ENCODE data around the gene TSPAN18.

Gene TSPAN18

GRCh38 chr11:44904261-44905020 is 177.7 kb downstream of the TSPAN18 start:
- DNase-seq: no peak

GRCh38 chr11:44905131-44905866 is 178.5 kb downstream of the TSPAN18 start:
- DNase-seq: no peak

GRCh38 chr11:44906649-44907048 is 179.9 kb downstream of the TSPAN18 start:
- DNase-seq: no peak

DNA sequence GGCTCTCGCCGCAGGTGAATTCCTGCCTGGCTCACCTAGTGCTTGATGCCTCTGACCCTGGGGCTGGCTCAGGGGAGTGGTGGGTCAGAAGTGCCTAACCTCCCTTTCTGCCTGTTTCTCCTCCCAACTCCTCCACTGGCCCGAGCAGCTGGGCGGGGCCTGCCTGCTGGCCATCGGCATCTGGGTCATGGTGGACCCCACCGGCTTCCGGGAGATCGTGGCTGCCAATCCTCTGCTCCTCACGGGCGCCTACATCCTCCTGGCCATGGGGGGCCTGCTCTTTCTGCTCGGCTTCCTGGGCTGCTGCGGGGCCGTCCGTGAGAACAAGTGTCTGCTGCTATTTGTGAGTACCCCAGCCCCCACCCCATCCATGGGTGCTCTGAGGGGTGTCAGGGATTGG is 182.8 kb downstream of the TSPAN18 start:
- DNase-seq: no peak

DNA sequence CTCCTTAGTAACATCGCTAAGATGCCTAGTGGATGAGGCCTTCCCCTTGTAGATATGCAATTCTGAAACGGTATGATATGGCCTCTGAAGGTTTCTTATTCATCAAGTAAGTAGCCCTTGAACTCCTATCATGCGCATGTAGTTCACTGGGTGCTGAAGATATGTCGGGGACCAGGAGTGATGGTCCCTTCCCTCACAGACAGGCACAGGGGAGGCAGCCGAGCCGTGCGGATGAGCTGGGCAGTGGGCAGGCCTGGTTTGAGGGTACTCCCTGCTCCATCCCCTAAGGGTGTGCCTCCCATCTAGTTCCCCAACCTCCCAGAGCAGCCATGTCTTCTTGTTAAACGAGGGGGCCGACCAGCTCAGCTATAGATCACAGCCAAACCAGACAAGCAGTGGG is 183.8 kb downstream of the TSPAN18 start:
- DNase-seq: no peak

GRCh38 chr11:44911029-44911814 is 184.5 kb downstream of the TSPAN18 start:
- peak; percentile 93 for DNase-seq

DNA sequence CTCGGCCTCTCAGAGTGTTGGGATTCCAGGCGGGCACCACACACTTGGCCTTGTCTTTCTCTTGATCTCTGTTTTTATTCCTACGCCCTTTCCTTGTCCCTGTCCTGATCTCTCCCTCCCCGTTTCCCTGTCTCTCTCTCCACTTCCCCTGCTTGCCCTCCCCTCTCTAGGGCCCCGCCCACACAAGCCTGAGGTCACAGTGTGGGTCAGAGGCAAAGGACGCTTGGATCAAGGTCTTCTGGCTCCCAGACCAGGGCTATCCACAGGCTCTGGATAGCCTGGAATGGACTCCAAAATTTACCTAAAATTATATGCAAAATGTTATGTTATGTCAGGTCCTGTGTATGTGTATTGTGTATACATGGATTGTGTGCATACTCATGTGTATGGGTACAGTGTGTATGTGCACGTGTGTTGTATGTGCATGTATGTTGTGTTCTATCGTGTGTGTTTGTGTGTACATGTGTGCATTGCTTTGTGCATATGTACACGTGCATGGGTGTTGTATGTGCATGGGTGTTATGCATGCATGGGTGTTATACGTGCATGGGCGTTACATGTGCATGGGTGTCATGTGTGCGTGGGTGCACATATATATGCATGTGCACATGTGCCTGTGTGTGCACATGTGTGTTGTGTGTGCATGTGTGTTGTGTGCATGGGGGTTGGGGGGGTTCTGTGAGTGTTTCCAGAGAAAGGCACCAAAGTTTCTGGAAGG is 185.7 kb downstream of the TSPAN18 start:
- no peak for DNase-seq

DNA sequence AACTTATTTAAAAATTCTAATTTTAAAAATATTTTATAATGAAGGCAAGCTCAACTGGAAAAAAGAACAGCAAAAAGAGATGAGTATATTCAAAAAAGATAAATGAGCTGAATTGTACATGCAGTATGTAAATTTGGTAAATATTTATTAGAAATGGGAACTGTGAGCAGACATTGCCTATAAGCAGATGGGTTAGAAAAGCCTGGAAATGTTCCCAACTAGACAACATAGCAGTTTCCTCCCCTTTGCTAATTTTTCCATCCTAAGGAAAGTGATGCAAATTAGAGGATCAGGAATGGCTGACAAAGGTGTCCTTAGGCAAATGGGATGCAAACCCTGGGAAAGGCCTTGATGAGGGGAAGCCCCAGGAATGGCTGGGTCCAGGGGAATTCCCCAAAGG is 186.7 kb downstream of the TSPAN18 start:
- DNase-seq: no peak

DNA sequence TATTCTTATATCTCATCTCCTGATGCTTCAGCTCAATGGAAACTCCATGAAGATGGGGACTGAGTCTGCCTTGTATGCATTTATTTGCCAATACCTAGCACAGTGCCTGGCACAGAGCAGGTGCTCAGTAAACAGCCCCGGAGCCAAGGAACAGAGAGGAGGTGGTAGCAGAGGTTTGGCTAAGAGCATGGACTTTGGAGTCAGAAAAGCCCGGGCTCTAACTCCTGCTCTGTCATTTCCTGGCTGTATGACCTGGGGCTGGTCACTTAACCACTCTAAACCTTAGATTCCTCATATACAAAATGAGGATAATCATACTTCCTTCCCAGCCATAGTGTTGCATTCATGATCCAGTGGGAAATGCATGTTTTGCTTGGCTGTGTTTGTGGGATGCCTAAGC is 187.3 kb downstream of the TSPAN18 start:
- no peak for DNase-seq

DNA sequence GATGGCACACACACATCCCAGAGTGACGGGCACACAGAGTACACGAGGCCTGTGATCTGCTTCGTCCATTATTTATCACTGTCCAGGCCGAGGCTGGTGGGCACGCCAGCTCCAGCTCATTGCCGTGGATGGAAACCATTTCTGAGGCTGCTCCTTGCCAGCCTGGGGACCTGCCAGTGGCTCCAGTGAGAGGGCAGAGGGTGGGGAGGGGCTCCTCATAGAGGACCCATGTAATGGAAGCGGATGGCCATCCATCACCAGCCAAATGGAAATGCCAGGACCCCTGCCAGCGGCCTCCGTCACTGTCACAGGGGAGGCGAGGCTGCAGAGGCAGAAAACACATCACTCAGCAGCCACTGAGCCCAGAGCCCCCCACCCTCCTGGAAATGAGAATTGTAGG is 188.2 kb downstream of the TSPAN18 start:
- no peak for DNase-seq

DNA sequence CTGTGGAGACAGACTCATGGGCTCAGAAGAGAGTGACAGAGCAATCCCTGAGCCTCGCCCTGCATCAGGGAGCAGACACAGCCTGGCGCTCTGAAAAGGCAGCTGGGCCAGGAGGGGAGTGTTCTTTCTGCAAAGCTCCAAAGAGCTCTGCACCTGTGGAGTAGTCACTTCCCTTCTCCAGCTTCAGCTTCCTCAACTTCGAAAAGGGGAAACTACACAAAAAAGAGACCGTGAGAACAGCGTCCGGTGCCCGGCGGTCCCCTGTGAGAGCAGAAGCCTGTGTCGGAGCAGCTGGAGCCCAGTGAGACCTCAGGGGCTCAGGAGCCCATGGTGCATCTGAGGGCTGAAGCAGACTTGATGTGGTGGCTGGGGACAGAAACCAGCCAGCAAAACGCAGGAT is 188.9 kb downstream of the TSPAN18 start:
- no peak for DNase-seq

DNA sequence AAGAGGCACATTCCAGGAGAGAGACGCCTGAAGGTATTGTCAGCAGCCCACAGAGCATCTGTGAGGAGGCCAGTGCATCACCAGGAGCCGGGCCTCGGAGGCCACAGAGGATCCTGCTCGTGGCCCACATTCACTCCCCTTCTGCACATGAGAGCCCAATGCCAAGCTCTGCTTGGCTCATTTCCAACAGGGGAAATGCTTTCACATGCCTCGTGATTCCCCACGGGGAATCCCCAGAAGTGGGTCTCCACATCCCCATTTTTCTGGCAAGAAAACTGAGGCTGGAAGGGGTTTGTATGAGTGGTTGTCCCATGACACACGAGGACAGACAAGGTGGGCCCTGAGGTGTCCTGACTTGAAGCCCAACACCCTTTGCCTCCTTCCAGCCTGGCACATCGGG is 189.6 kb downstream of the TSPAN18 start:
- DNase-seq: no peak

DNA sequence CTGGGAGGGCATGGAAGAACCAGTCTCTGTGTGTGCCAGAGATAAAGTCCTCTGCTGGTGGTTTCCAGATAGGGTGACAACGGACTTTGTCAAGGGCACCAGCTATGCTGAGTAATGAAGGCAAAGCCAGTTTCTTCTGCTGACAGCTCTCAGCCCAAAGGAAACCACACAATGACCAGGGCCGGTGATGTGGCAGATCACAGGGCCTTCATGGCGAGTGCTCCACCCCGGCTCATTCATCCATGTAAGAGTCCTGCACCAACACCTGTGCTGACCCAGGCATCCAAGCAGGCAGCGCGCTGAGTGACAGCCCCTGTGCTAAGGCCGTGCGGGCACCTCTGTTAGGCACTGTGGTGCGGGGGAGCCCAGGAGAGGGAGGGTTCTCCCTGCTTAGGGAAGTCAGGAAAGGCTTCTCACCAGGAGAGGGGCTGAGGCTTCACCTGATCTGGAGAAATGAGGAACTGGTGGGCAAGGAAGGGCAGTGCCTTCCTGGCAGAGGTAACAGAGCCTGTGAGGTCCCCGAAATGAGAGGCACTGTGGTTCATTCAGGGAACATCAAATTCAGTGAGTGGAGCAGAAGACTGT is 190.1 kb downstream of the TSPAN18 start:
- DNase-seq: no peak

DNA sequence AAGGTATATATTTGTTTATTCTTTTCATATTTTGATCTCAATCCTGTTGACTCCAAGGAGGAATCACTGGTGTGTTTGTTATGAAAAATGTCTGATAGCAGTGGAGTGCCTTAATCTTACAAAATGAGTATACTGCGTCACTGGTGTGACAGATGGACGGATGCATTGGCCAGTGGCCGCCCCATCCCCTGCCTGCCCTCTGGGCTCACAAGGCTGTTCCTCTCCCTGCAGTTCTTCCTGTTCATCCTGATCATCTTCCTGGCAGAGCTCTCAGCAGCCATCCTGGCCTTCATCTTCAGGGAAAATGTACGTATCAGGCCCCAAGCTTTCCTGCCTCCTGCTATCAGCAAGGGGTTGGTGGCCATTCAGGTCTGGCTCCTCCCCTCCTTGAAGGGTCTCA is 191.0 kb downstream of the TSPAN18 start:
- DNase-seq: no peak

DNA sequence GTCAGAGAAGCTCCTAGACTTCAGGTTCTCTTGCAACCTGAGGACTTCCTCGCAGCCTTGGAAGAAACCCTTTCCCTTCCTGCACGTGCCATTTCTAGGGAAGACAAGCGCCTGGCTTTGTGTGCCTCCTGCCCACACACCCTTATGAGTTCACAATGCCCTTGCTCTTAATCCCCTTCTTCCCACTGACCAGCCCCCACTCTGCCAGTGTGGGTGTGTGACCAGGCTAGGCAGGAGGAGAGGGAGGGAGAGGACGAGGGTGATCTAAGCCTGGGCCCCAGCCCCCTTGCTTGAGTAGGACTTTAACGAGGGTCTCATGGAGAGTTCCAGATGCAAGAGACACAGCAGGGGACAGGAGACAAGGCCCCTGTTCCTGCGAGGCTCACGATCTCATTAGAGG is 193.7 kb downstream of the TSPAN18 start:
- no peak for DNase-seq

GRCh38 chr11:44923115-44923514 is 196.4 kb downstream of the TSPAN18 start:
- DNase-seq: no peak

GRCh38 chr11:44923806-44924205 is 197.0 kb downstream of the TSPAN18 start:
- no peak for DNase-seq

DNA sequence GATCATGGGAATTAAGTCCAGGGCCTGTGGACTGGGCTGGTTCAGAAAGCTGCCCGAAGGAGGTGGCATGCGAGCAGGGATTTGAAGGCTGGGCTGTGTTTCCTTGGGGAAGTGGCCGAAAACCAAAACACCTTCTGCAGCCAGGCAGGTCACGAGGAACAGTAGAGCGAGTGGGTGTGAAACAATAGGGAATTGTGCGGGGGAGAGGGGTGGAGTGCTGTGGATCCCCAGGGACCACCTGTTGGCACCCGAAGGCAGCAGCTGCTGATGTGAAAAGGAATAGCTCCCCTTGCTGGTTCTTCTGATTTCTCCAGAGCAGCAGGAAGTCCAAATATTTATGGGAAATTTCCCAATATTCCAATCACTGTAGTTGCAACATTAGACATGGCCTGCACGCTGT is 199.3 kb downstream of the TSPAN18 start:
- DNase-seq: no peak

DNA sequence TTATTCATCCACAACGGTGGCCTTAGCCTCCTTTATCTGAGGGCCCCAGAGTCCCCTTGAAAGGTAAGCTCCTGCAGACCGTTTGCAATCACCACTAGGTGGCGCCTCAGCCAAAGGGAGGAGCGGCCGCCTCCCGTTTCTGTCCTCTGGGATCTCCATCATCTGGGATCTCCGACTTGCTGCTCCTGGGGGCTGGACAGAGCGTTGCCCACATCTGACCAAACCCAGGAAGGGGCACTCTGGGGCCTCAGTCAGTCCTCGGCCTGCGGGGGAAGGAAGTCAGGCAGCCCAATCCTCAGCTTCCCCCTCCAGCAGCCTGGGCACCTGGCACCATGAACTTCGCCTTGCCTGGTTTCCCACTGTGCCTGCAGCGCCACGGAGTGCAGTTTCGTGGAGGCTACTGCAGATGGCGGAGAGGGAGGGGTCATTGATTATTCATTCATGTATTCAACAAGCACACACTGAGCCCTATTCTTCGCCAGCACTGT is 200.5 kb downstream of the TSPAN18 start:
- peak; percentile 74 for DNase-seq

- DNase-seq: no peak
These were observed 201.4 kb downstream of the TSPAN18 start for GRCh38 chr11:44928144-44928543.

- DNase-seq: no peak
These were observed 202.1 kb downstream of the TSPAN18 start for GRCh38 chr11:44928816-44929215.

DNA sequence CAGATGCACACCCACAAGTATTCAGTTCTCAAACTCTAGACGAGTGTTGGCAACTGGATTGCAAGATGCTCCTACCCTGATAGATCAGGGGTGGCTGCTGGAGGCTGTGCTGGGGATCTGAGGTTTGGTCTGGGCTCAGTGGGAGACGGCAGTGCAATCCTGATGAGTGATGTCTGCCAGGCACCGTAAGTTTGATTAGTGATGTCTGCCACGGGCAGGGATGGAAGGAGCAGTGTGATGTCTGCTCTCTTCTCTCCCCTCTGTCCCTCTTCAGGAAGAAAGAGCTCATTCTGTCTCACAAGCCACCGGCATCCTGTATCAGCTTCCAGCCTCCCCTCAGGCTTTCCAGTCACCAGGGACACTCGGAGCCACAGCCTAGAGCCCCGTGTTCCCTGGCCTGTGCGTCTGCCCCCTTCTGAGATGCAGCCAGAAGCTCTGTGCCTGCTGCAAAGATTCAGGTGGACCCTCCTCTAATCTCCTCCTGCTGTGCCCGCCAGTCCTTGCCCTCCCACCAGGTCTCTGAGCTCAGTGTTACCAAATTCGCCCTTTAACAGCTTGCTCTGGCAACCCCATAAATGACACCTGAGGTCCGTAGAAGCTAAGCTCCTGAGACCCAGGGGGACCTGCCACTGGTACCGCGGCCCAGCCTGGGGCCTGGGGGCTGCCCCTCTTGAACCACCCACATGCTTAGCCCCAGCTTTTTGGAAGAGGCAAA is 204.0 kb downstream of the TSPAN18 start:
- no peak for DNase-seq
